Activated CD8-positive, alpha-beta memory T cell treated with anti-CD3 and anti-CD28 coated beads, Interleukin-2, amount 10 ng/mL, durations not matched to agents 7 days and 5 days (primary cell): ENCODE measurements around the gene RASSF10. TPM values are rescaled to one million over a fixed set of nuclear protein-coding genes. Genes with fewer than 3 reads are reported as not detected.

Source experiments
- ATAC-seq: fragments of 150-1000 bp; cut with Tn5 transposase; one replicate; pipeline ENCODE4 v1.10.0; 2021; ENCODE audit warnings: moderate library complexity
- CTCF ChIA-PET: fragments of 350-600 bp; sonication (Branson Sonifier 250); formaldehyde crosslinking; loops from one replicate; lab custom pipeline; 2021; ENCODE audit warnings: antibody characterized with exemption; lab: Charles Lee
- DNase-seq: peaks from one replicate; pipeline ENCODE4 v3.0.0-alpha.2; 2020
- H3K27ac Mint-ChIP-seq: one replicate; pipeline ENCODE4 v1.8.0; 2021; ENCODE audit warnings: mild to moderate bottlenecking, mixed read lengths
- H3K27me3 Mint-ChIP-seq: one replicate; pipeline ENCODE4 v1.8.0; 2021; ENCODE audit warnings: mixed read lengths
- H3K36me3 Mint-ChIP-seq: one replicate; pipeline ENCODE4 v1.8.0; 2021; ENCODE audit warnings: mild to moderate bottlenecking, mixed read lengths
- H3K4me1 Mint-ChIP-seq: one replicate; pipeline ENCODE4 v1.8.0; 2021; ENCODE audit warnings: mixed read lengths
- H3K4me3 Mint-ChIP-seq: one replicate; pipeline ENCODE4 v1.8.0; 2021; ENCODE audit warnings: mild to moderate bottlenecking, moderate library complexity, mixed read lengths
- H3K9me3 Mint-ChIP-seq: one replicate; pipeline ENCODE4 v1.8.0; 2022; ENCODE audit warnings: low read depth, mixed read lengths
- total RNA-seq, 2 experiments: library from RNA; stranded (reverse); gene quantifications; one replicate each; pipeline ENCODE4 v1.2.3, GENCODE V29; 2021

The RASSF10 gene
- total RNA-seq, 2 experiments from 2014 or later = not detected

- H3K9me3 Mint-ChIP-seq = no peaks in the 10 kb centered on the region
- H3K4me3 Mint-ChIP-seq = no peak overlapping the region
- H3K36me3 Mint-ChIP-seq = no peaks in the 10 kb centered on the region
- H3K4me1 Mint-ChIP-seq = no peaks in the 10 kb centered on the region
- CTCF ChIA-PET = no interaction called here
- H3K27ac Mint-ChIP-seq = no peak overlapping the region
- DNase-seq = no peak
- ATAC-seq = no peak
- H3K27me3 Mint-ChIP-seq = peaks cover 19% of the 10 kb centered on the region
Measured at GRCh38 chr11:13061294-13061990, 52.3 kb downstream of the RASSF10 start.
